Gastroesophageal sphincter (tissue), 3 donors: Measurements from ENCODE around the gene BTN3A1.

Experiments used
- EP300 ChIP-seq: sonication (generic); formaldehyde crosslinking; IDR thresholded peaks from one replicate; pipeline ENCODE4 v1.6.1; 2017; ENCODE audit warnings: antibody characterized with exemption, mild to moderate bottlenecking
- POLR2A ChIP-seq, 2 donors: fragments of 450-650 bp; IDR thresholded peaks; one replicate each; pipeline ENCODE4 v1.6.1; 2017; ENCODE audit warnings: antibody characterized with exemption in 2 of 2, mild to moderate bottlenecking in 2 of 2, moderate library complexity in 1 of 2
- POLR2AphosphoS5 ChIP-seq: sonication (generic); formaldehyde crosslinking; IDR thresholded peaks from one replicate; pipeline ENCODE4 v1.6.1; 2017; ENCODE audit warnings: antibody characterized with exemption
- TF ChIP-seq, protein P1 (sequence below), 4 experiments: fragments of 200-600 bp in 2 of 4; fragments of 450-650 bp in 2 of 4; sonication (generic) in 1 of 4; IDR thresholded peaks; one replicate each; pipeline ENCODE4 v1.5.1; 2017 to 2019; ENCODE audit warnings: antibody characterized with exemption in 4 of 4, mild to moderate bottlenecking in 2 of 4, moderate library complexity in 2 of 4

DNA sequence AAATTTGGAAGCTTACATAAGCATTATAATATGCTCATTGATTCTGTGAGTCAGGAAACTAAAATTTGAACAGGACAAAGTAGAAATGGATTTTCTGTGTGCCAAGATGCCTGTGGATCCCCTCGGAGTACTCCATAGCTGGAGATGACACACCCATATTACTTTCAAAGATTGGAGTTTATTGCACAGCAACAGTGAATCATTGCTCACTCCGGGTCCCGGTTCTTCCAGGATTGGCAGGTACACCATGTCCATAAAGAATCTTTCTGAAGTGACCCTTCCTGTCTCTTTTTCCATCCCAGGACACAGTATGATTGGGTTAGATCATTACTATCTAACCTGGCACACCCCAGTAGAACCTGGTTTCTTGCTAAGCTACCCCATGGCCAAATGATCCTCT, 21.8 kb upstream of the BTN3A1 start:
- TF ChIP-seq, protein P1, sequence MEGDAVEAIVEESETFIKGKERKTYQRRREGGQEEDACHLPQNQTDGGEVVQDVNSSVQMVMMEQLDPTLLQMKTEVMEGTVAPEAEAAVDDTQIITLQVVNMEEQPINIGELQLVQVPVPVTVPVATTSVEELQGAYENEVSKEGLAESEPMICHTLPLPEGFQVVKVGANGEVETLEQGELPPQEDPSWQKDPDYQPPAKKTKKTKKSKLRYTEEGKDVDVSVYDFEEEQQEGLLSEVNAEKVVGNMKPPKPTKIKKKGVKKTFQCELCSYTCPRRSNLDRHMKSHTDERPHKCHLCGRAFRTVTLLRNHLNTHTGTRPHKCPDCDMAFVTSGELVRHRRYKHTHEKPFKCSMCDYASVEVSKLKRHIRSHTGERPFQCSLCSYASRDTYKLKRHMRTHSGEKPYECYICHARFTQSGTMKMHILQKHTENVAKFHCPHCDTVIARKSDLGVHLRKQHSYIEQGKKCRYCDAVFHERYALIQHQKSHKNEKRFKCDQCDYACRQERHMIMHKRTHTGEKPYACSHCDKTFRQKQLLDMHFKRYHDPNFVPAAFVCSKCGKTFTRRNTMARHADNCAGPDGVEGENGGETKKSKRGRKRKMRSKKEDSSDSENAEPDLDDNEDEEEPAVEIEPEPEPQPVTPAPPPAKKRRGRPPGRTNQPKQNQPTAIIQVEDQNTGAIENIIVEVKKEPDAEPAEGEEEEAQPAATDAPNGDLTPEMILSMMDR (IDR thresholded peaks at IDR 0.05), result no peak
- no peak for TF ChIP-seq POLR2A (IDR thresholded peaks at IDR 0.05)
- TF ChIP-seq EP300, result no peak
- TF ChIP-seq POLR2AphosphoS5, result no peak
